Stimulated activated CD4-positive, alpha-beta T cell treated with anti-CD3 and anti-CD28 coated beads, TNF-alpha, amount 100 ng/mL, for 48 hours (primary cell): ENCODE data around the gene OR2T12.
A peak's percentile ranks its signal among the peaks of the same experiment; 100 is the strongest.
"Not testable (repeated sequence)": the region's sequence is repeated elsewhere in the genome, so short reads cannot be mapped to it uniquely, and the experiment has no call there.

Source experiments
- DNase-seq, 3 donors: peaks; one replicate each; pipeline ENCODE4 v3.0.0-alpha.2; 2020; ENCODE audit warnings: low read depth in 3 of 3

OR2T12 gene

GRCh38 chr1:248303324-248303723 is at the start of gene OR2T12:
Gene OR2T12, minus strand, starts transcription at chr1:248303424. Its CDS starts 7,846 bp downstream, at chr1:248295578.
- DNase-seq: no peak

GRCh38 chr1:248348475-248348874 is 45.3 kb upstream of the OR2T12 start, which contains the start of gene OR14C36:
Gene OR14C36, plus strand, starts transcription at chr1:248348775. Its CDS starts 0 bp downstream, at chr1:248348775.
- no peak for DNase-seq

GRCh38 chr1:248343451-248343850 is 40.2 kb upstream of the OR2T12 start:
- DNase-seq: no peak

GRCh38 chr1:248324468-248324867 is 21.2 kb upstream of the OR2T12 start, which contains the start of gene OR2M7:
Gene OR2M7, minus strand, starts transcription at chr1:248324568. Its CDS starts 0 bp downstream, at chr1:248324568.
- DNase-seq: no peak

- DNase-seq: no peak
Measured at GRCh38 chr1:248316796-248317195, 13.6 kb upstream of the OR2T12 start.

GRCh38 chr1:248306740-248307139 is 3.5 kb upstream of the OR2T12 start:
- not testable (repeated sequence) for DNase-seq

- DNase-seq: no peak
Measured at GRCh38 chr1:248306103-248306502, 2.9 kb upstream of the OR2T12 start.

- not testable (repeated sequence) for DNase-seq
Measured at GRCh38 chr1:248305672-248306071, 2.4 kb upstream of the OR2T12 start.

- no peak for DNase-seq
Measured at GRCh38 chr1:248288391-248288790, 14.8 kb downstream of the OR2T12 start.

GRCh38 chr1:248277876-248278275 is 25.3 kb downstream of the OR2T12 start, which contains the start of gene OR2T33:
Gene OR2T33, minus strand, starts transcription at chr1:248277976. Its CDS starts 4,162 bp downstream, at chr1:248273814.
- DNase-seq: no peak

- not testable (repeated sequence) for DNase-seq
Measured at GRCh38 chr1:248273225-248273624, 30.0 kb downstream of the OR2T12 start.

GRCh38 chr1:248268178-248268577 is 35.0 kb downstream of the OR2T12 start:
- DNase-seq: no peak

GRCh38 chr1:248259309-248259708 is 43.9 kb downstream of the OR2T12 start:
- not testable (repeated sequence) for DNase-seq

GRCh38 chr1:248243204-248243603 is 60.0 kb downstream of the OR2T12 start:
- peak in 1 of 3 donors; percentile 21 for DNase-seq
